Mammary epithelial cell (primary cell): ENCODE measurements around the gene CACNG4.

ENCODE experiments used
- EZH2 ChIP-seq: IDR thresholded peaks from 2 replicates; pipeline ENCODE4 v1.6.1; 2012; ENCODE audit warnings: low read length, inconsistent platforms, borderline replicate concordance
- TF ChIP-seq, protein P1 (sequence below), 2 donors: IDR thresholded peaks in 1 of 2; conservative IDR thresholded peaks in 1 of 2; 2 replicates each; pipeline ENCODE4 v1.5.1; 2011 to 2012; ENCODE audit warnings: inconsistent platforms in 2 of 2, low read length in 2 of 2, mild to moderate bottlenecking in 2 of 2, control low read depth in 1 of 2, low read depth in 1 of 2; ENCODE audit not compliant: insufficient read depth in 1 of 2; ENCODE audit errors: extremely low read depth in 1 of 2

DNA sequence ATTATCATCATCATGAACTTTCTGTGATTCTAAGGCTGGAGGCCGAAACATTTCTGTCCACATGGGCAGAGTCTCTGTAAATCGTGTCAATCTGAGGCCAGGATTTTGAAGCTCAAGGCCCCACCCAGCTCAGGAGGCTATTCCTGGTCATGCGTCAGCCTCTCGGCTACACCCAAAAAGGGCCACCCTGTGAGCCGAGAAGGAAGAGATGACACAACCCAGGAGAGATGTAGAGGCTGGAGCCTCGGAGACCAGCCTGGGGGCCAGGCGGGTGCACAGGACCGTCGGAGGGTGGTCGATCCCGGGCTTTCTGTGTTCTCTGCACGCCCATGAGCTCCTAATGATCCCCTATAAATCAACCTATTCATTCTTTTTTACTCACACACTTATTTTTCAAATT is 78.8 kb downstream of the CACNG4 start:
- TF ChIP-seq, protein P1, sequence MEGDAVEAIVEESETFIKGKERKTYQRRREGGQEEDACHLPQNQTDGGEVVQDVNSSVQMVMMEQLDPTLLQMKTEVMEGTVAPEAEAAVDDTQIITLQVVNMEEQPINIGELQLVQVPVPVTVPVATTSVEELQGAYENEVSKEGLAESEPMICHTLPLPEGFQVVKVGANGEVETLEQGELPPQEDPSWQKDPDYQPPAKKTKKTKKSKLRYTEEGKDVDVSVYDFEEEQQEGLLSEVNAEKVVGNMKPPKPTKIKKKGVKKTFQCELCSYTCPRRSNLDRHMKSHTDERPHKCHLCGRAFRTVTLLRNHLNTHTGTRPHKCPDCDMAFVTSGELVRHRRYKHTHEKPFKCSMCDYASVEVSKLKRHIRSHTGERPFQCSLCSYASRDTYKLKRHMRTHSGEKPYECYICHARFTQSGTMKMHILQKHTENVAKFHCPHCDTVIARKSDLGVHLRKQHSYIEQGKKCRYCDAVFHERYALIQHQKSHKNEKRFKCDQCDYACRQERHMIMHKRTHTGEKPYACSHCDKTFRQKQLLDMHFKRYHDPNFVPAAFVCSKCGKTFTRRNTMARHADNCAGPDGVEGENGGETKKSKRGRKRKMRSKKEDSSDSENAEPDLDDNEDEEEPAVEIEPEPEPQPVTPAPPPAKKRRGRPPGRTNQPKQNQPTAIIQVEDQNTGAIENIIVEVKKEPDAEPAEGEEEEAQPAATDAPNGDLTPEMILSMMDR (conservative IDR thresholded peaks at IDR 0.05 in 1 of 2, IDR thresholded peaks at IDR 0.05 in 1 of 2; ENCODE audit: extremely low read depth in 1 of 2, insufficient read depth in 1 of 2, low read depth in 1 of 2, low read length in 2 of 2) = no peak
- no peak for TF ChIP-seq EZH2
